Rectal smooth muscle tissue (tissue), 1 donor: ENCODE results near the gene HELZ.

Source experiments
- H3K27ac ChIP-seq: one replicate; pipeline ENCODE4 v1.7.0; 2013; ENCODE audit warnings: low read depth, low read length, inconsistent platforms
- H3K27me3 ChIP-seq: one replicate; pipeline ENCODE4 v1.7.0; 2013; ENCODE audit warnings: low read length; ENCODE audit not compliant: control insufficient read depth, insufficient read depth
- H3K36me3 ChIP-seq: one replicate; pipeline ENCODE4 v1.7.0; 2013; ENCODE audit warnings: low read length; ENCODE audit not compliant: control insufficient read depth, insufficient read depth
- H3K4me1 ChIP-seq: one replicate; pipeline ENCODE4 v1.7.0; 2013; ENCODE audit warnings: low read length; ENCODE audit not compliant: control insufficient read depth, insufficient read depth
- H3K4me3 ChIP-seq: one replicate; pipeline ENCODE4 v1.7.0; 2013; ENCODE audit warnings: low read length
- H3K9ac ChIP-seq: one replicate; pipeline ENCODE4 v1.7.0; 2013; ENCODE audit warnings: low read length

HELZ gene

DNA sequence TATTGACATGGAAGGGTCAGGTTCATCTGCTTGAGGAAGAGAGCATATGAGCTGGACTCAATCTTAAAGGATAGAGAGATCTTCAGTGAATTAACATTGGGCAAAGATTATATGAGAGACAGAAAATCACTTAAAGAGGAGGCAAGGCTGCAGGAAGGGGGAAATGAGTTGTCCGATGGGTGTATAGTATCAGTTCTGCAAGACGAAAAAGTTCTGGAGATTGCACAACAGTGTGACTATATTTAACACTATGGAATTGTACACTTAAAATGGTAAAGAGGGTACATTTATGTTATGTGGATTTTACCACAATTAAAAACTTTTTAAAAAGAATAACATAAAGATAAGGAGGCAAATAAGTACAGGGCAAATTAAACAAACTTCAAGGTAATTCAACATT lies 80.7 kb downstream of the HELZ start:
- H3K27ac ChIP-seq: no peak overlapping the region
- peaks cover 12% of the 10 kb centered on the region for H3K36me3 ChIP-seq
- H3K27me3 ChIP-seq: no peaks in the 10 kb centered on the region
- H3K4me1 ChIP-seq: no peaks in the 10 kb centered on the region
- H3K4me3 ChIP-seq: no peak overlapping the region
- no peak overlapping the region for H3K9ac ChIP-seq

DNA sequence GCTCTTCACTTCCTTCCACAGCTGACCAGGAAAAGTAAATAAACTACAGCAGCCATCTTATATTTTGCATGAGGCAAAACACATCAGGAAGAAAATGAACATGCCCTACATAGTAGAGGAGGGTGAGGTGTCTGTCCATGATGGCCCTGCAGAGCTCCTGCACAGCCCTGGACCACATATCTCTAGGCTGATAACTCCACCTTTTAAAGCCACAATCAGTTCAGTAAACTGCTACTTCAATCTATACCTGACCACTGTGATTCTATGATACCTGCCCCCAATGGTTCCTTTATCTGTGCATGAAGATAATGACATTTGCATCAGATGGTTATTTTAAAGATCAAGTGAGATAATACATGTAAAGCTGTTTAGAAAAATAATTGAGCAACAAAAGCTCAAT lies 82.2 kb downstream of the HELZ start:
- H3K36me3 ChIP-seq: peaks cover 12% of the 10 kb centered on the region
- no peak overlapping the region for H3K27ac ChIP-seq
- H3K27me3 ChIP-seq: no peaks in the 10 kb centered on the region
- no peak overlapping the region for H3K9ac ChIP-seq
- no peaks in the 10 kb centered on the region for H3K4me1 ChIP-seq
- no peak overlapping the region for H3K4me3 ChIP-seq

- Histone ChIP-seq H3K4me3 (no peak overlapping the region), H3K36me3 (peaks cover 12% of the 10 kb centered on the region), H3K27me3 (no peaks in the 10 kb centered on the region), H3K4me1 (no peaks in the 10 kb centered on the region), H3K27ac (no peak overlapping the region), H3K9ac (no peak overlapping the region)
Observed at GRCh38 chr17:67161573-67161972, 83.4 kb downstream of the HELZ start.

DNA sequence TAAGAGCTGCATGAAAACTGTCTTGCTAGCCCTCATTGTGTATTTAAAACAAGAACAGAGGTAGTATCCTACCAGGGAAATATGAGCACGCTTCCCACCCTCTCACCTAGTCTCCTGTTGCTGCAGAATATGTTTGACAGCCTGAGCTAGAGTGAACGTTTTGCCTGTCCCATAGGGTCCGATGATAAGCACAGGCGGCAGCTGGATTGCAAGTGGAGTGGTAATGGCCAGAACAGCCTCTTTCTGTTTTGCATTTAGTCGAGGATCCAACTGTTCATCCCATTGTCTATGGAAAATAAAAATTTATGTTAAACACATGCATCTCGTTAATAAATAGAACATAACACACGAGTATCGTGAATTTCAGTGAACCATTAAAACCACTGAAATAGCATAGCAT lies 84.2 kb downstream of the HELZ start:
- no peak overlapping the region for H3K9ac ChIP-seq

DNA sequence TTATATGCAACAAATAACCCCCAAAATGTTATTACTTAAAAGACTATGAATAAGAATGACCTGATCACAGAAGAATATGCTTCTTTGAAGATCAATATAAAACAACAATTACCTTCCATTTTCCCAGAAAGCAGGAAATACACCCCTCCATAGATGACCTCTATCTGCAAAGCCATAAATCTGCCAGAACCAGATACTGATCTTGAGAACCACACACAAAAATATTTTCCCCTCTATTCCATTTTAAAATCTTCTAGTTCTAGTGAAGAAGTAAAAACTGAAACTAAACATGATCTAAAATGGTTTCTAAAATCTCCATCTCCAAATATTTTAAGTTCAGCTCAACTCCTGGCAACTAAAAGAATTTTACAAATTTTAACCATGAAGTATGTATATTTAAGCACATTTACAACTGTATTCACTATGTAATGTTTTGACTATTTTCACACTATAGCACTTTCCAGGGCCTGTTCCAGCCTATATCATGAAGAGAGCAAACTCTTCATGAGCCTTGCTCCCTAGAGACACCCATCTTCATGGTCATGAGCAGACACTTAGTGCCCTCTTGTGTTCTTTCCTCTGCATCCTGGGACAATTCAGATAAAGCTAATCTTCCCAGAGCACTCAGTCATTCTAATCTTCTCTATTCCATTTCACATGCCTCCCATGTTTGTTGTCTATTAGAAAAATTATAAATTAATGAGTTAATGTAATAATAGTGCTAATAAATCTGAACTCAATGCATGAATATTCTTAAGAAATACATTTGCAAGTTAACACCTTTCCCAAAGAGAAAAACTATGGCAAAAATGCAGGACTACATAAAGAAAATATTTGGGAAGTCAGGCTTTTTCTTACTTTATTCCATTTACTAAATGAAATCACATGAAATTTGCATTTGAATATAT lies 87.0 kb downstream of the HELZ start:
- Histone ChIP-seq H3K27ac (no peak overlapping the region), H3K4me3 (no peak overlapping the region)

More for the DNA sequence above, 84.2 kb downstream of the HELZ start:
- H3K36me3 ChIP-seq: peaks cover 9% of the 10 kb centered on the region
- no peak overlapping the region for H3K4me3 ChIP-seq
- H3K27me3 ChIP-seq: no peaks in the 10 kb centered on the region
- no peaks in the 10 kb centered on the region for H3K4me1 ChIP-seq
- no peak overlapping the region for H3K27ac ChIP-seq

DNA sequence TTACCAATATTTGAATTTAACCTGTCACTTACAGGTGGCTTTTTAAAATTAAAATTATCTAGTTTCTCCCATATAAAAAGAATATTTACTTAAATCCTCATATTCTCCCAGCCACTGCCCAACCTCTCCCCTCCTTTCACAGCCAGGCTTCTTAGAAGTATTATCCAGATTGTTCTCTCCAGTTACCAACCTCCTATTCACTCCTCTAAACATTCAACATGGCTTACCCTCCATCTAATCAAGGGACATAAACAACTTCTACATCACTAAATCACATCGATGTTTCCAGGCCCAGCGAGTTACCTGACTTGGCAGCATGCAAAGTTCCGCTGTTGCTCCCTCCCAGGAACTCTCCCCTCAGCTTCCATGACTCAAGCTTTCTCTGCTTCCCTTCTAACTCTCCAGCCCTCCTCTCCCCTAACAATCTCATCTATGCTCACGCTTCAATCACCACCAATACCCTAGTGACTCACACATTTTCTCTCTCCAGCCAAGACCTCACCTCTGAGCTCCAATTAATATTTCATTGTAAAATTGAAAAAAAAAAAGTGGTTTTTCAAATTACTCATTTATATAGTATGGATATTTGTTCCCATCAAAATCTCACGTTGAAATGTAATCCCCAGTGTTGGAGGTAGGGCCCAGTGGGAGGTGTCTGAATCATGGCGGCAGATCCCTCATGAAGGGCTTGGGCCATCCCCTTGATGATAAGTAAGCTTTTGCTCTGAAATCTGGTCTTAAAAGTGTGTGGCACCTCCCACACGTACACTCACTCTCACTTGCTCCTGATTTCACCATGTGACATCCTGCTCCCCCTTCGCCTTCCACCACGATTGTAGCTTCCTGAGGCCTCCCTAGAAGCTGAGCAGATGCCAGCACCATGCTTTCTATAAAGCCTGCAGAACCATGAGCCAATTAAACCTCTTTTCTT lies 88.5 kb downstream of the HELZ start:
- Histone ChIP-seq H3K4me1 (no peaks in the 10 kb centered on the region), H3K36me3 (peaks cover 5% of the 10 kb centered on the region), H3K27ac (no peak overlapping the region), H3K27me3 (no peaks in the 10 kb centered on the region), H3K4me3 (no peak overlapping the region), H3K9ac (no peak overlapping the region)

More for the DNA sequence above, 87.0 kb downstream of the HELZ start:
- no peaks in the 10 kb centered on the region for H3K27me3 ChIP-seq
- peaks cover 5% of the 10 kb centered on the region for H3K36me3 ChIP-seq
- H3K4me1 ChIP-seq: no peaks in the 10 kb centered on the region
- H3K9ac ChIP-seq: no peak overlapping the region

DNA sequence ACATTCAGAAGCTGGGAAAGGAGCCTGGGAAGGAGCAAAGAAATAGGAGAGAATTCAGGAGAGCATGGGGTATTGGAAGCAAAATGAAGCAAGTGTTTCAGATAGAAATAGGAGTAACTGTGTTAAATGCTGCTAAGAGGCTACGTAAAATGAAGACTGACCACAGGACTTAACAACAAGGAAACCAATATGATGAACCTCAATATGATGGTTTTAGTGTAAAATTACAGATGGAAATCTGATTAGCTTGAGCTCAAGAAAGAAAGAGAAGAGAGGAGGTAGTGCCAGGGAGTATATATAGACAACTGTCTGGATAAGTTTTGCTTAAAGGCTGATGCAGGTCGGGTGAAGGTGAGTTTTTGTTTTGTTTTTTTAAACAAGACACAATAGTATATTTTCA lies 92.2 kb downstream of the HELZ start:
- Histone ChIP-seq H3K4me3 (no peak overlapping the region), H3K36me3 (peaks cover 13% of the 10 kb centered on the region), H3K9ac (no peak overlapping the region), H3K27ac (no peak overlapping the region), H3K27me3 (no peaks in the 10 kb centered on the region), H3K4me1 (no peaks in the 10 kb centered on the region)

DNA sequence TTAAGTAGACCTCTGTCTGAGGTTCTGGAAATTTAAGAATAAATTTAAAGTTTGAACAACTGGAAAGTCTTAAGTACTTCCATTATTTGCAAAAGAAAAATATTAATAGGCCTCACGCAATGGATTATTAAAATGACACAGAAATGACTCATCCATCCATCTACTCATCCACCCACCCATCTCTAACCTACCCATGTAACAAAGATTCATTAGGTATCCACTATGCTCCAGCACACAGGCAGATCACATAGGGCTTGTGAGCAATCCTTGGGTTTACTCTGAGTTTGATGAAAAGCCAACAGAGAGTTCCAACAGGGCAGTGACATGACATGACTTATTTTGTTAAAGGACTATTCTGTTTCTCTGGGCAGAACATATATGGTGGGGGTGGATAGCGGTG lies 93.3 kb downstream of the HELZ start:
- Histone ChIP-seq H3K9ac (no peak overlapping the region), H3K36me3 (peaks cover 16% of the 10 kb centered on the region), H3K27ac (no peak overlapping the region), H3K27me3 (no peaks in the 10 kb centered on the region), H3K4me1 (no peaks in the 10 kb centered on the region), H3K4me3 (no peak overlapping the region)

DNA sequence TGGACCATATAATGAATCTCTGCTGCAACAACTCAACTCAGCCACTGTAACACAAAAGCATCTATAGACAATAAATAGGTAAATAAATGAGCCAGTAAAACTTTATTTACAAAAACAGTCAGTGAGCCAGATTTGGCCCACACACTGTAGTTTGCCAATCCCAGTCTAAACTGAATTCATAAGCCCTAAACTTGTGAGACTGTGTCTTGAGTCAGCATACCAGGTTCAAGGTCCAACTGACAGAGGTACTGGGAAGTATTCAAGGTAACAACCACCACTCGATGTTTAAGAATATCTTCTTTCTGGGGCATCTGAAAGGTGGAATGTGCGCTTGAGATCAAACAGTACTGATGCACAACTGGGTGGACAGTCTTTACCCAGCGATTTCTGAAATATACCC lies 94.2 kb downstream of the HELZ start:
- Histone ChIP-seq H3K36me3 (peaks cover 16% of the 10 kb centered on the region), H3K9ac (no peak overlapping the region), H3K27me3 (no peaks in the 10 kb centered on the region), H3K27ac (no peak overlapping the region), H3K4me3 (no peak overlapping the region), H3K4me1 (no peaks in the 10 kb centered on the region)

- Histone ChIP-seq H3K4me1 (no peaks in the 10 kb centered on the region), H3K27me3 (no peaks in the 10 kb centered on the region), H3K4me3 (no peak overlapping the region), H3K27ac (no peak overlapping the region), H3K36me3 (peaks cover 17% of the 10 kb centered on the region), H3K9ac (no peak overlapping the region)
Observed at GRCh38 chr17:67148352-67148751, 96.6 kb downstream of the HELZ start.

GRCh38 chr17:67145183-67145805 lies 99.7 kb downstream of the HELZ start:
- Histone ChIP-seq H3K4me3 (no peak overlapping the region), H3K36me3 (peaks cover 17% of the 10 kb centered on the region), H3K27me3 (no peaks in the 10 kb centered on the region), H3K27ac (no peak overlapping the region), H3K4me1 (no peaks in the 10 kb centered on the region), H3K9ac (no peak overlapping the region)

- H3K9ac ChIP-seq: no peak overlapping the region
- no peaks in the 10 kb centered on the region for H3K27me3 ChIP-seq
- peaks cover 11% of the 10 kb centered on the region for H3K36me3 ChIP-seq
- no peak overlapping the region for H3K4me3 ChIP-seq
- H3K27ac ChIP-seq: no peak overlapping the region
- no peaks in the 10 kb centered on the region for H3K4me1 ChIP-seq
Observed at GRCh38 chr17:67143318-67143717, 101.7 kb downstream of the HELZ start.
